HepG2 (cell line): ENCODE measurements around the gene CA12. TPM values are rescaled to one million over a fixed set of nuclear protein-coding genes. Genes with fewer than 3 reads are reported as not detected.

Source experiments
- ATAC-seq: fragments of 200-7000 bp; cut with Tn5 transposase; 3 replicates; pipeline ENCODE4 v1.9.1; 2020; ENCODE audit warnings: mild to moderate bottlenecking, moderate library complexity
- BruUV-seq: library from RNA; stranded (reverse); fragments of 400-500 nt; replicated peaks from 2 replicates; lab custom pipeline; 2021; lab: Mats Ljungman, UMichigan
- CTCF ChIA-PET: fragments of 300-600 bp; formaldehyde crosslinking; extraction: SDS; loops from one replicate; lab custom pipeline; 2021; ENCODE audit warnings: low total read pairs, inconsistent platforms, low intra/inter-chr PET ratio; lab: Yijun Ruan, JAX
- POLR2A ChIA-PET: fragments of 350-600 bp; sonication (Branson Sonifier 250); formaldehyde crosslinking; loops from one replicate; lab custom pipeline; 2020; ENCODE audit warnings: antibody characterized with exemption, inconsistent platforms; lab: Yijun Ruan, JAX
- DNase-seq: peaks from one replicate; pipeline ENCODE4 v3.0.0-alpha.2; 2015; ENCODE audit warnings: low spot score
- FAIRE-seq: peaks from 3 replicates; lab custom pipeline; 2011; peaks lifted over from hg19 to GRCh38; lab: Jason Lieb, UNC
- H2AFZ ChIP-seq: one replicate; pipeline ENCODE4 v1.6.1; 2011; ENCODE audit warnings: low read length, inconsistent platforms
- H3K27ac ChIP-seq: fragments of 300-600 bp; 3 replicates; pipeline ENCODE4 v1.8.0; 2011; ENCODE audit warnings: mixed run types, mild to moderate bottlenecking, mixed read lengths, low read length, inconsistent platforms; ENCODE audit not compliant: insufficient read depth; ENCODE audit errors: extremely low read length
- H3K27me3 ChIP-seq, 2 experiments: fragments of 200-600 bp in 1 of 2; 2 replicates in 1 of 2; 3 replicates in 1 of 2; pipeline versions ENCODE4 v1.6.0 to v1.8.0; 2011; ENCODE audit warnings: low read length in 2 of 2, mild to moderate bottlenecking in 2 of 2, moderate library complexity in 2 of 2, inconsistent platforms in 1 of 2; ENCODE audit not compliant: insufficient read depth in 2 of 2, control insufficient read depth in 1 of 2
- H3K36me3 ChIP-seq, 2 experiments: fragments of 200-600 bp in 1 of 2; replicated peaks in 1 of 2; 2 replicates in 1 of 2; 3 replicates in 1 of 2; pipeline versions ENCODE4 v1.5.1 to v1.8.0; 2011; ENCODE audit warnings: low read length in 2 of 2, inconsistent platforms in 1 of 2; ENCODE audit not compliant: insufficient read depth in 2 of 2, control insufficient read depth in 1 of 2
- H3K4me1 ChIP-seq: 2 replicates; pipeline ENCODE4 v1.5.1; 2012; ENCODE audit warnings: low read length, inconsistent platforms; ENCODE audit not compliant: insufficient read depth
- H3K4me2 ChIP-seq: 2 replicates; pipeline ENCODE4 v1.6.0; 2011; ENCODE audit warnings: low read depth, low read length, inconsistent platforms
- H3K4me3 ChIP-seq, 3 experiments: fragments of 200-600 bp in 1 of 3; sonication (generic), shearing (Covaris generic) in 1 of 3; replicated peaks in 1 of 3; 2 replicates each; pipeline ENCODE4 v1.5.1; 2011 to 2016; ENCODE audit warnings: low read length in 3 of 3, inconsistent platforms in 2 of 3, low read depth in 2 of 3, mild to moderate bottlenecking in 2 of 3, control low read depth in 1 of 3, mixed read lengths in 1 of 3; ENCODE audit not compliant: insufficient read depth in 1 of 3
- H3K79me2 ChIP-seq: one replicate; pipeline ENCODE4 v1.6.1; 2011; ENCODE audit warnings: low read length, inconsistent platforms; ENCODE audit not compliant: insufficient read depth
- H3K9ac ChIP-seq: 2 replicates; pipeline ENCODE4 v1.6.0; 2011; ENCODE audit warnings: mild to moderate bottlenecking, low read depth, low read length, inconsistent platforms; ENCODE audit not compliant: insufficient read depth
- H3K9me3 ChIP-seq: 2 replicates; pipeline ENCODE4 v1.5.1; 2012; ENCODE audit warnings: mild to moderate bottlenecking, low read length
- H4K20me1 ChIP-seq: 2 replicates; pipeline ENCODE4 v1.6.0; 2011; ENCODE audit warnings: inconsistent platforms, mild to moderate bottlenecking, low read length, moderate library complexity; ENCODE audit not compliant: insufficient read depth
- CBX2 ChIP-seq, 2 experiments: fragments of 200-600 bp in 1 of 2; sonication (generic); formaldehyde crosslinking in 1 of 2; IDR thresholded peaks; 2 replicates each; pipeline versions ENCODE4 v1.7.0 to v1.8.1; 2018 to 2022; ENCODE audit warnings: low read depth in 2 of 2, low read length in 1 of 2, mild to moderate bottlenecking in 1 of 2, missing genetic modification reagents in 1 of 2
- IRF2 ChIP-seq: IDR thresholded peaks from 2 replicates; pipeline ENCODE4 v1.6.1; 2018; ENCODE audit warnings: missing genetic modification reagents, missing compliant biosample characterization
- NFE2 ChIP-seq: sonication (generic); formaldehyde crosslinking; IDR thresholded peaks from 2 replicates; pipeline ENCODE4 v1.4.0; 2020; ENCODE audit warnings: missing genetic modification reagents
- NR0B2 ChIP-seq: sonication (generic); formaldehyde crosslinking; IDR thresholded peaks from 2 replicates; pipeline ENCODE4 v1.4.0; 2020; ENCODE audit warnings: mild to moderate bottlenecking, missing genetic modification reagents
- PLRG1 ChIP-seq: fragments of 450-650 bp; conservative IDR thresholded peaks from 2 replicates; pipeline ENCODE4 v1.6.1; 2016
- TEAD2 ChIP-seq: sonication (generic); formaldehyde crosslinking; IDR thresholded peaks from 2 replicates; pipeline ENCODE4 v1.9.0; 2021; ENCODE audit warnings: missing genetic modification reagents
- TFDP1 ChIP-seq: IDR thresholded peaks from 2 replicates; pipeline ENCODE4 v1.6.1; 2016; ENCODE audit warnings: missing compliant biosample characterization, missing genetic modification reagents, borderline replicate concordance
- ZMYM3 ChIP-seq: sonication (generic); formaldehyde crosslinking; IDR thresholded peaks from 2 replicates; pipeline ENCODE4 v1.5.1; 2020; ENCODE audit warnings: mild to moderate bottlenecking, missing genetic modification reagents
- ZNF121 ChIP-seq: sonication (generic); formaldehyde crosslinking; IDR thresholded peaks from 2 replicates; pipeline ENCODE4 v1.5.0; 2020; ENCODE audit warnings: mild to moderate bottlenecking, missing genetic modification reagents
- ZNF598 ChIP-seq: sonication (generic); formaldehyde crosslinking; IDR thresholded peaks from 2 replicates; pipeline ENCODE4 v1.5.1; 2020; ENCODE audit warnings: mild to moderate bottlenecking, missing genetic modification reagents, borderline replicate concordance
- WGBS: methylation state at CpG from one replicate; pipeline ENCODE4 v1.1.6; 2017; ENCODE audit warnings: low lambda C conversion rate; 5-methylcytosine and 5-hydroxymethylcytosine counted together
- in situ Hi-C: cut with HindIII; loops from 2 replicates; pipeline ENCODE4 v1.10.0; 2017; ENCODE audit warnings: low pct_unique_long_range_greater_than_20kb; ENCODE audit not compliant: extremely low pct_ligation_motif_present
- intact Hi-C: fragments of 100-400 bp; cut with micrococcal nuclease; formaldehyde crosslinking; loops from one replicate; pipeline ENCODE4 v1.10.0; 2022; ENCODE audit not compliant: unreplicated experiment
- polyA plus RNA-seq, 8 experiments: library from polyadenylated mRNA; depleted of rRNA in 3 of 8; stranded (reverse) in 7 of 8; unstranded in 1 of 8; fragments of >200 nt; fragmentation: Illumina TruSeq in 4 of 8; extraction: Trizol in 4 of 8; gene quantifications; 2 replicates each; pipeline versions ENCODE4 v1.2.1 to v1.2.3, GENCODE V29; 2011 to 2016; ENCODE audit warnings: low read depth in 4 of 8, missing spikeins in 1 of 8, mixed read lengths in 1 of 8; ENCODE audit not compliant: insufficient read depth in 1 of 8
- total RNA-seq, 5 experiments: library from RNA; depleted of rRNA; stranded (reverse); fragments of >200 nt; fragmentation: Illumina TruSeq; extraction: Trizol; gene quantifications; 2 replicates each; pipeline ENCODE4 v1.2.3, GENCODE V29; 2016; ENCODE audit warnings: low read depth in 1 of 5

The CA12 gene
- total and polyA plus RNA-seq, 2 of the 13 experiments (the other 11 are each of a cell fraction or from before 2014, with no cell fraction given): 0.07 to 0.20 TPM

- H3K27me3 ChIP-seq: peaks cover 1 to 25% of the 10 kb centered on the region in 2 experiments; a peak in 1 of 5 replicates
- ChIA-PET CTCF (no interaction called here), POLR2A (no interaction called here)
- H3K79me2 ChIP-seq: no peaks in the 10 kb centered on the region
- H3K9ac ChIP-seq: no peak overlapping the region
- intact Hi-C loops (no loop called here), in situ Hi-C loops (no loop called here)
- H3K36me3 ChIP-seq: no peaks in the 10 kb centered on the region
- no peak overlapping the region for H3K4me2 ChIP-seq
- ATAC-seq: no peak
- H2AFZ ChIP-seq: no peak overlapping the region
- TF ChIP-seq ZNF598 (CRISPR knock-in tag) (no peak), NFE2 (no peak), PLRG1 (no peak), NR0B2 (CRISPR knock-in tag) (no peak), ZMYM3 (no peak), ZNF121 (no peak), CBX2 (IDR thresholded peaks at IDR 0.05; ENCODE audit: low read depth, low read length) (no peak), CBX2 (CRISPR knock-in tag; IDR thresholded peaks at IDR 0.05; ENCODE audit: low read depth) (no peak), TFDP1 (CRISPR knock-in tag) (no peak), IRF2 (no peak), TEAD2 (no peak)
- no peak for FAIRE-seq
- H4K20me1 ChIP-seq: no peaks in the 10 kb centered on the region
- DNase-seq: no peak
- 68% methylated on average over 7 of the region's 7 CpGs for WGBS
- no peak overlapping the region for H3K4me3 ChIP-seq
- H3K27ac ChIP-seq: no peak overlapping the region
- H3K9me3 ChIP-seq: no peaks in the 10 kb centered on the region
- no TSS peak for BruUV-seq
- H3K4me1 ChIP-seq: 0 out of 2 replicates have a peak, but pooled peaks cover 4% of the 10 kb centered on the region
Measured at GRCh38 chr15:63362885-63363284, 18.8 kb downstream of the CA12 start.
